Measurements from ENCODE around the gene MAFG.

The MAFG gene

GRCh38 chr17:81909966-81910839 is 17.3 kb downstream of the MAFG start:
- H3K4me1 ChIP-seq = peaks cover 4% of the 10 kb centered on the region
- peak overlapping the region; percentile 79 for H3K4me3 ChIP-seq (ENCODE audit: low read depth, low read length)
- TF ChIP-seq CTCF (IDR thresholded peaks at IDR 0.05) = no peak
- H3K27ac ChIP-seq = no peak overlapping the region
- H3K79me2 ChIP-seq = peaks cover 13% of the 10 kb centered on the region
- no peak overlapping the region for H3K9ac ChIP-seq
- H2AFZ ChIP-seq = peak overlapping the region; percentile 85
- no peaks in the 10 kb centered on the region for H3K27me3 ChIP-seq (ENCODE audit: control insufficient read depth, insufficient read depth, low read length)
- no peaks in the 10 kb centered on the region for H3K9me3 ChIP-seq (ENCODE audit: control insufficient read depth, low read length)
- no peaks in the 10 kb centered on the region for H3K36me3 ChIP-seq (ENCODE audit: control insufficient read depth, insufficient read depth, low read length)
- peak overlapping the region; percentile 92 for H3K4me2 ChIP-seq (ENCODE audit: low read length)

GRCh38 chr17:81909231-81909630 is 18.3 kb downstream of the MAFG start:
- H3K9me3 ChIP-seq (ENCODE audit: control insufficient read depth, low read length) = no peaks in the 10 kb centered on the region
- H3K9ac ChIP-seq = no peak overlapping the region
- no peaks in the 10 kb centered on the region for H3K36me3 ChIP-seq (ENCODE audit: control insufficient read depth, insufficient read depth, low read length)
- H3K27me3 ChIP-seq (ENCODE audit: control insufficient read depth, insufficient read depth, low read length) = no peaks in the 10 kb centered on the region
- H3K79me2 ChIP-seq = peaks cover 4% of the 10 kb centered on the region
- peaks cover 4% of the 10 kb centered on the region for H3K4me1 ChIP-seq
- no peak for TF ChIP-seq CTCF (IDR thresholded peaks at IDR 0.05)
- H2AFZ ChIP-seq = no peak overlapping the region
- H3K4me2 ChIP-seq (ENCODE audit: low read length) = no peak overlapping the region
- H3K27ac ChIP-seq = no peak overlapping the region
- H3K4me3 ChIP-seq (ENCODE audit: low read depth, low read length) = no peak overlapping the region

- Histone ChIP-seq H2AFZ (no peak overlapping the region), H3K36me3 (ENCODE audit: control insufficient read depth, insufficient read depth, low read length) (no peaks in the 10 kb centered on the region), H3K27ac (no peak overlapping the region), H3K9ac (no peak overlapping the region), H3K4me3 (ENCODE audit: low read depth, low read length) (no peak overlapping the region), H3K4me2 (ENCODE audit: low read length) (no peak overlapping the region), H3K4me1 (peaks cover 4% of the 10 kb centered on the region), H3K9me3 (ENCODE audit: control insufficient read depth, low read length) (no peaks in the 10 kb centered on the region), H3K79me2 (peaks cover under 1% of the 10 kb centered on the region), H3K27me3 (ENCODE audit: control insufficient read depth, insufficient read depth, low read length) (no peaks in the 10 kb centered on the region)
- no peak for TF ChIP-seq CTCF (IDR thresholded peaks at IDR 0.05)
These were observed 18.7 kb downstream of the MAFG start for GRCh38 chr17:81908793-81909192.

- Histone ChIP-seq H3K36me3 (ENCODE audit: control insufficient read depth, insufficient read depth, low read length) (no peaks in the 10 kb centered on the region), H3K9me3 (ENCODE audit: control insufficient read depth, low read length) (no peaks in the 10 kb centered on the region), H3K27me3 (ENCODE audit: control insufficient read depth, insufficient read depth, low read length) (no peaks in the 10 kb centered on the region), H3K79me2 (no peaks in the 10 kb centered on the region), H3K4me2 (ENCODE audit: low read length) (no peak overlapping the region), H3K4me1 (peaks cover 4% of the 10 kb centered on the region), H3K27ac (no peak overlapping the region), H3K9ac (no peak overlapping the region), H3K4me3 (ENCODE audit: low read depth, low read length) (no peak overlapping the region), H2AFZ (no peak overlapping the region)
- no peak for TF ChIP-seq CTCF (IDR thresholded peaks at IDR 0.05)
These were observed 20.1 kb downstream of the MAFG start for GRCh38 chr17:81907219-81908145.
